ENCODE measurements around the gene ATXN2.

DNA sequence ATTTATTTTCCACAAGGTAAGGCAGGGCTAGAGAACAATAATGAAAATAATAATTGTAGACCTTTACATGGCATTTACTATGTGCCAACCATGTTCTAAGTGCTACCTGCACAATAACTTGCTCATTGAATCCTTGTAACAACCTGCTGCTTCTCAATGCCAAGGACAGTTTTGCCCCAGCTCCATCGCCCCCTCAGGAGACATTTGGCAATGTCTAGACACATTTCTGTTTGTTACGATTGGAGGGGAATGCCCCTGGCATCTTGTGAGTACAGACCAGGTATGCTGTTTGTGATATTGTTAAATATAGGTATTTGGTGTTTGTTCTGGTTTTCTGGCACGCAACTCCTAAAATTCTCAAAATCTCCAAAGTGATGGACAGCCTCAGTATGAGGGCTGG, 8.1 kb upstream of the ATXN2 start:
- no peak for TF ChIP-seq EZH2phosphoT487 (IDR thresholded peaks at IDR 0.05; ENCODE audit: insufficient read depth, low read depth)
- TF ChIP-seq EZH2 (IDR thresholded peaks at IDR 0.05; ENCODE audit: insufficient read depth, poor library complexity, severe bottlenecking) = no peak
